Measurements from ENCODE around the gene TRIM16.
"Not testable (repeated sequence)": the region's sequence is repeated elsewhere in the genome, so short reads cannot be mapped to it uniquely, and the experiment has no call there.

Gene TRIM16

DNA sequence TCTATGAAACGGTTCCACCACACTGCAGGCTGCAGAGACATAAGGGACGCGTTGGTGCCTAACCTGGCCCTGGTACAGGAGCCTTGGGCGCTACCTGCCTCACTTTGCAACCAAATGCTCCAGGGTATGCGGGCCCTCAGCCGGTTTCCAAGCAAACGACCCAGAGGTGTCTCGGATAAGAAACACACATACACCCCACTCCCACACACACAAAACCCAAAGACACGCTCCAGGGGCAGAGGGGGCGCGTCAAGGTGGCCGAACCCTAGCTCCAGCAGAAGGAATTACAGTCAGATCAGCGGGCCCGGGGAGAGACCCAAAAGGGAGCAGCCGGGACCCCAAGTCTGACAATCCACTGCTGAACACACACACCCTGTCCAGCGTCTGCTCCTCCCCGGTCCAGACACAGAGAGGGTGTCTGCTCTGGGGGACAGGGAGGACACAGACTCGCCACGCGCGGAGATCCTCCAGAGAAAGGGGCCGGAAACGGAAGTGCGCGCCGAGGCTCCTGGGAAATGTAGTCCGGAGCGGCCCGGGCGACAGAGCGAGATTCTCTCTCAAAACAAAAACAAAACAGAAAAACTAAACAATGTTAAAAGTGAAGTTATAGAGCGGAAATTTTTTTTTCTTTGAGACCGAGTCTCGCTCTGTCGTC is at the start of gene TRIM16:
TSS of gene TRIM16 (minus strand) at position 488 of the 655 bp plus-strand sequence. CDS start 32,702 bp downstream, outside the sequence.
- in situ Hi-C loops (cut with MboI; ENCODE audit: low sequenced_read_pairs) = not testable (repeated sequence)

DNA sequence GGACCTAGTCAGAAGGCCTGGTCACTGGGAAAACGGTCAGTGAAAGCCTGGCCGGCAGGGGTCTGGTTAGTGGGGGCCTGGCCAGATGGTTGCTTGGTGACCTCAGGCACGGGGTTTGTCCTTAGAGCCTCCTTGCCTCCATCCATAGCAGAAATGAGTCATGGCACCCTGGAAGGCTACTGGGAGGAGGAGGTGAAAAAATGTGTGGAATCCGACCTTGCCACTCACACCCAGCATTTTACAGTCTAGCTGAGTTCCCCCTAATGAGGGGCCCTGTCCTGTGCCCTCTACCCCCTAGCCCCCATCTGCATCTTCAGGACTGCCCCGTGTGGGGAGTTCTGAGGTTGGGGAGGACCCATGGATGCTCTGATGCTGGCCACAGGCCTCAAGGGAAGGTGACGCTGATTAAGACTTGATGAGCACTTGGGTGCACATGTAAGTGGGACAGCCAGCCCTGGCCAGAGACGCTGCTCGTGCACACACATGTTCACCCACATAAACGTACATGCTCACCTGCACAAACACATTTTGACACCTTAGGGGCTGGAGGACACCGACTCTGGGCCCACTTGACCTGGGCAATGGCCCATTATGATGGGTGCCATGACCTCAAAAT is 49.2 kb upstream of the TRIM16 start:
- in situ Hi-C loops (cut with MboI; ENCODE audit: low sequenced_read_pairs) = not testable (repeated sequence)

DNA sequence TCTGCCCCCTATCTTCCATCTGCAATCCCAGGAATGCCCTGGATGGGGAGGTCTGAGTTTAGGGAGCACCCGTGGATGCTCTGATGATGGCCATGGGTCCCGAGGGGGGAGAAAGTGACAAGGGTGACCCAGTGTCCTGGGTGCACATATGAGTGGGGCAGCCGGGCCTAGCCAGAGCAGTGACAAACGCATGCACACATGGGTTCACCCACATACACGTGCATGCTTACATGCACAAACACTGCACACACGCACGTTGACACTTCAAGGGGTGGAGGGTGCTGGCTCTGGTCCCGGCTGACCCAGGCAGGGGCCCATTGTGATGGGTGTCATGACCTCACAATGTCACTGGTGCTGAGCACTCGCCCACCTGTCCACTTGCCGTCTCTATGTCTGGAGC is 47.8 kb upstream of the TRIM16 start, which contains the start of gene TBC1D26:
TSS of gene TBC1D26 (plus strand) at position 384 of the 400 bp plus-strand sequence. CDS start 3,066 bp downstream, outside the sequence.
- in situ Hi-C loops (cut with MboI; ENCODE audit: low sequenced_read_pairs) = not testable (repeated sequence)

DNA sequence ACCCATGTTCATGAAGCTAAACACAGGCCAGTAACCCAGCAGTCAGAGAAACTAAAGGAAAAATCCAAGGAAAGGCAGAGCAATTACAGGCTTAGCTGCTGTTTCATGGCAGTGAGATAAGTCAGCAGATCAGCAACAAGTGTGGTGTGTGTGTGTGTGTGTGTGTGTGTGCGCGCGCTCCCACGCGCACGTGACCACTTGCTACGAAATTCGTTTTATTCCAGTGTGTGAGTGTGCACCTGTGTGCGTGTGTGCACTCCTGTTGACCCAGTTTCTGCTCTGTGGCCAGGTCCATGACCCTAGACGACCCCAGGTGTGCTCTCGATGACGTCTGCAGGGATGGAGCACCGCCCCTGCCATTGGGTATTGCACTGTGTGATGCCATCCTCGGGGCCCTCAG is 46.4 kb upstream of the TRIM16 start:
- in situ Hi-C loops (cut with MboI; ENCODE audit: low sequenced_read_pairs) = not testable (repeated sequence)

DNA sequence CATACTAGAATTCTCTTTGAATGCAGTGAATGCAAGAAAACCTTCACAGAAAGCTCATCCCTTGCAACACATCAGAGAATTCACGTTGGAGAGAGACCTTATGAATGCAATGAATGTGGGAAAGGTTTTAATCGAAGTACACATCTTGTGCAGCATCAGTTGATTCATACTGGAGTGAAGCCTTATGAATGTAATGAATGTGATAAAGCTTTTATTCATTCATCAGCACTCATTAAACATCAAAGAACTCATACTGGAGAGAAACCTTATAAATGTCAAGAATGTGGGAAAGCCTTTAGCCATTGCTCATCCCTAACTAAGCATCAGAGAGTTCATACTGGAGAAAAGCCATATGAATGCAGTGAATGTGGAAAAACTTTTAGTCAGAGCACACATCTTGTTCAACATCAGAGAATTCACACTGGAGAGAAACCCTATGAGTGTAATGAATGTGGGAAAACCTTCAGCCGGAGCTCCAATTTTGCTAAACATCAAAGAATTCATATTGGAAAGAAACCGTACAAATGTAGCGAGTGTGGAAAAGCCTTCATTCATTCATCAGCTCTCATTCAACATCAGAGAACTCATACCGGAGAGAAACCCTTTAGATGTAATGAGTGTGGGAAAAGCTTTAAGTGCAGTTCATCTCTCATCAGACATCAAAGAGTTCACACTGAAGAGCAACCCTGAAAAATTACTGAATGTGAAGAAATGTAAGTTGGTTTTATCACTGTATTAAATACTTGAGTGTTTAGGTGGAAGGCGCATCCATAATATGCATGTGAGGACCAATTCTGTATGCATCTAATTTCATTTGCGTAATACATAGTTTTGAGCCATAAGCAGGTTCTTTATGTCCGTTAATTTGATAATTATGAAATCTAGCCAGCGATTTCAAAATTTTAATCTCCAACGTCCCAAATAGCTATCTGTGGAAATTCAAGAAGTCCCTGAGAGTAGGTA is 32.8 kb upstream of the TRIM16 start:
- in situ Hi-C loops (cut with MboI; ENCODE audit: low sequenced_read_pairs) = not testable (repeated sequence)

DNA sequence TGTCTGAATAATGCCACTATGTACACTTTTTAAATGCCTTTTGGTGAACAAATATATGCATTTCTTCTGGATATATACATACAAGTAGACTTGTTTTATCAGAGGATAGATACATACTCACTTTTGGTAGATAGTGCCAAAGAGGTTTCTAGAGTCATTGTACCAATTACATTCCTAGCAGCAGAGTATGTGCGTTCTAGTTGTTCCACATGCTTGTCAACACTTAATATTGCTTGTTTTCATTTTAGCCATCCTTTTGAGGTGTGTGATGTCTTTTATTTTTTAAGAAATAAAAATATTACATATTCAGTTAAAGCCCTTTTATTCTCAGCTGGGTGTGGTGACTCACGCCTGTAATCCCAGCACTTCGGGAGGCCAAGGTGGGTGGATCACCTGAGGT is 24.8 kb upstream of the TRIM16 start:
- in situ Hi-C loops (cut with MboI; ENCODE audit: low sequenced_read_pairs) = not testable (repeated sequence)

DNA sequence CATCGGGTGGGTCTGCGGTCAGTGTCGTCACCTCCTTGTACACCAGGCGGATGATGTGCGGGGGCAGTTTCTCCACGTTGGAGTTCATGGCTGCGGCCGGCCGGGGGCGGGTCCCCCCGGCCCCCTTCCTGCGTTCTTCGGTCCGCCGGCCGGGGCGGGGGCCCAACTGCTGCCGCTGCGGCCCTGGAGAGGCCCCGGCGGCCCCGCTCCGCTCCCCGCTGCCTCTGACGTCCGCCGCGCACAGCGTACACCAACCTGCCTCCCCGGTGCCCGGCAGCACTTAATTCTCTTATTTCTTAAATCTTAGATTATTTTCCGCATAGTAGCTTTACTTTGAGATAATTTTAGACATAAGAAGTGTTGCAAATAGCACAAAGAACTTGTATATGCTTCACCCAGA is 20.7 kb upstream of the TRIM16 start:
- in situ Hi-C loops (cut with MboI; ENCODE audit: low sequenced_read_pairs) = not testable (repeated sequence)

DNA sequence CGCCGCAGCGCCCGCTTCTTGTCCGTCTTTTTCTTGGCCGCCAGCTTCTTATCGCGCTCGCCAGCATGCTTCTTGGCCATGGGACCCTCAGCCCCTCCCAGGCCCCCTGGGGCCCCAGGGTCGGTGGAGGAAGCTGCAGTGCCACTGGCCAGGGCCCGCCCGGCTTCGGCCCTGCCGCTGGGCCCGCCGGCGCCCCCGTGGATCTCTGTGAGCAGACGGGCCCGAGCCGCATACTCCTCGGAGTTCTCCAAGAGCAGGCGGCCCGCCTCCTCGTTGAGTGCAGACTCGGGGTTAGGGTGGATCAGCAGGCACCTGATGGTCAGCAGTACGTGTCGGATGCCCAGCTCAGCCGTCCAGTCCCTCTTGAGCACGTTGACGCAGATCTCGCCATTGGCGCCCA is 20.1 kb upstream of the TRIM16 start:
- in situ Hi-C loops (cut with MboI; ENCODE audit: low sequenced_read_pairs) = not testable (repeated sequence)

DNA sequence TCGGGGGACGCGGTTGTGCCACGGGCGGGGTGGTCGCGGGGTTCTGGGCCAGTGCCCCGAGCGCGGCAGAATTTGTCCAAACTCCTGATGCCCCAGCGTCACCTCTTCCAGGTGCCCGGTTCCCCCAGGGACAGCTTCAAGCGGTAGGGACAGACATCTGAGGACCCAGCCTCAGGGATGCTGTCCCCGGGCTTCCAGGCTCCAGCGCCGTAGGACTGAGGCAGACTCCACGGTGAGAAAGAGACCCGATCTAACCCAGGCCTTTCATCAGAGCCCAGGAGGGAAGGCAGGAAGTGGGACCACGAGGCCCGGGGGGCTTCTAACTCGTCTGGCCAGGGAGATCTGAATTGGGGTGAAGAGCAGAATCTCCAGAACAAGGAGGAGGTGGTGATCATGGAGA is 15.8 kb upstream of the TRIM16 start:
- in situ Hi-C loops (cut with MboI; ENCODE audit: low sequenced_read_pairs) = not testable (repeated sequence)

DNA sequence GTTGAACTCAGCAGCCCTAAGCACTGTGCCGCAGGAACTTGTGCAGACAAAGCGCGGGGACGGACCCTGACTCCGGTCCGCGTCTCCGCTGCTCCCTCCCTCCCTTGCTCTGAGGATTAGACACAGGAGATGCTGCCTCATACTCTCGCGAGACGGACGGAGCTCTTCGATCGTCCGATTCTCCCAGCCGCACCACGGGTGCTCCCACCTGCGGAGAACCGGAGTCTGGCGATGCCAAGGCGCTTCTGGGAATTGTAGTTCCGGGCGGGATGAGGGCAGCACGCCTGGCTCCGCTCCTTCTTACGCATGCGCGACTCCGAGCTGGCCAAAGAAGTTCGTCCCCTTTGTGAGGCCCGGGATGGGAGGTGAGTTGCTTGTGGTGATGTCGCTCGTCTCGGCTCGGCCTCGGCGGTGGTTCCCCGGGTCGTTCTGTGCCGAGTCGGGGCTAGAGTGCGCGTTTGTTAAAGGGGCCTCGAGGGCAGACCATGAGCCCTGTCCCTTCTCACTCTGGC is 15.4 kb upstream of the TRIM16 start, which contains the start of gene ZNF286A:
TSS of gene ZNF286A (plus strand) at position 340 of the 512 bp plus-strand sequence. CDS start 578 bp downstream, outside the sequence.
- in situ Hi-C loops (cut with MboI; ENCODE audit: low sequenced_read_pairs) = not testable (repeated sequence)

DNA sequence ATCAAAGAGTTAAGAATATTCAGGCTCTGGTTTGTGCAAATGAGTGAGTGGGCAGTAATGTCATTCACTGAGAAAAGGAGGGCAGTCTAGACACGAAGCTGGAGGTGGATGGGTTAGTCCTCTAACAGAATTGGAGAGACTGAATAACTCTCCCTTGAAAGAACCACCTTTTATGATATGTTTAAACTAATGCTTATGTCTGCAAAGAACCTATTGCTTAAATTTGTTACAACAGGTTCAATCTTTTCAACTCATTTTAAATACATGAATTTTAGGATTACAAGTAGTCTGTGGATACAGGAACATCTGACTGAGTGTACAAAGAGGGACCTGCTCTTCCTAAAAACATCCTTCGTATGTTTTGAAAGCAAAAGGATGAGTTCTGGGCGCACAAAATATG is 14.9 kb upstream of the TRIM16 start:
- in situ Hi-C loops (cut with MboI; ENCODE audit: low sequenced_read_pairs) = not testable (repeated sequence)

DNA sequence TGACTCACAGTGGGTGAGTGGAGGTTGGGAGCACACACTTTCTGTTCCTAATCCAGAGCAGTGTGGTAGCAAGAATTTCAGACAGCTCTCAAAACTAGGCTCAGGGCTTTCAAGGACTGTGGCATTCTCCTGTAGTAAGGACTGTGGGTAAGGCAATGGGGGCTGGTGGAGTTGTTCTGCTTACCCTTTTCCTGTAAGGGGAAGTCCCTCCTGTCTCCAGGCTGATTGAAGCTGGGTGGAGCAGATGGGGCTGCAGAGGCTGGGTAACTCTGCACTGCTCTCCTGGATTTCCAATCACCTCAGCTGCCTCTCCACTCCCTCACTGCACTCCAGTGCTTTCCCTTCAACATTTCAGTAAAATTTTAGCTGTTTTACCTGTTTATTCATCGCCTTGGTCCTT is 3.4 kb upstream of the TRIM16 start:
- in situ Hi-C loops (cut with MboI; ENCODE audit: low sequenced_read_pairs) = not testable (repeated sequence)

DNA sequence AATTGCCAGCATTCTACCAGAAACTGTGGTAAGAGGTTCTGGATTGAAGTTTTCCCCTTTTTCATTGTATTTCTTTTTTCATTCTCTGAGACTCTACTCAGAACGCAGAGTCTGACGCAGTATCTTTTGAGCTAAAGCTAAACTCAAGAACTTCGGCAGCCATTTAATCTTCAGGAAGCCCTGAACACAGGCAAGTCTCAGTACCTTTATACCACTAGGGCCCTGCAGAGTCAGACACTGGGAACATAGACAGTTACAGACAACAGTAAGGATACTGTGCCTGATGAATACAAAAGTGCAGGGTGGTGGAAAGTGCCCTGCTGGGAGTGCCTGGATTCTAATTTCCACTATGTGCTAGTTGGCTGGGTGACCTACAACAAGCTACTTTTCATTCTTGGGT is 976 bp downstream of the TRIM16 start:
- in situ Hi-C loops (cut with MboI; ENCODE audit: low sequenced_read_pairs) = not testable (repeated sequence)

DNA sequence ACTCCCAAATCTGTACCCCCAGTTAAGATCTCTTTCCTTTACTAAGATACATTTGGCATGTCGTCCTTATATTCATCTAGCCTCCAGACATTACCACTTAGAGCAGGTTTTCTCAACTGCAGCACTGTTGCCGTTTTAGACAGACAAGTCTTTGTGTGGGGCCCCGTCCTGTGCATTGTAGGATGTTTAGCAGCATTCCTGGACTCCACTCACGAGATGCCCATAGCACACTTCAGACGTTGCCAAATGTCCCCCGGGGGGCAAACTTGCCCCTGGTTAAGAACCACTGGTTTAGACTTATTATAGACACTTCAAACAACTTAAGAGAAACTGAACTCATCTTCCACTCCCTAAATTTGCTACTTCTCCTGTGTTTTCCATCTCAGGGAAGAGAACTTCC is 8.1 kb downstream of the TRIM16 start:
- in situ Hi-C loops (cut with MboI; ENCODE audit: low sequenced_read_pairs) = not testable (repeated sequence)

DNA sequence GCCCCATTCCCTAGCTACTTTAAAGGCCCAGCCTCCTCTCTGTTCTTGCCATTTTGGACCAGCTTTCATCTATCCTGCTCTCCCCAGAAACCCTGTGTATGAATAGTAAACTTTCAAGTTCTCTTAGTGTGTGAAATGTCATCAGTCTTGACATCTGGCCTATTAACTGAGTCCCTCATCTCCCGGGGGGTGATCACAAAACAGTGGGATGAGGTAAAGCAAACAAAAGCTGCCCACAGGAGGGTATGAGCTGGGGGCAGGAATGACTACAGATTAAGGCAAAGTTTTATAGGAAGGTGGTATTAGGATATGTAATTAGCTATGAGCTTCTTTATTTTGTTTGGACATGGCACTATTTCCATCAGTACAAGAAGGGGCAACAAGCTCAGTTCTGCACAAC is 9.5 kb downstream of the TRIM16 start:
- in situ Hi-C loops (cut with MboI; ENCODE audit: low sequenced_read_pairs) = not testable (repeated sequence)

DNA sequence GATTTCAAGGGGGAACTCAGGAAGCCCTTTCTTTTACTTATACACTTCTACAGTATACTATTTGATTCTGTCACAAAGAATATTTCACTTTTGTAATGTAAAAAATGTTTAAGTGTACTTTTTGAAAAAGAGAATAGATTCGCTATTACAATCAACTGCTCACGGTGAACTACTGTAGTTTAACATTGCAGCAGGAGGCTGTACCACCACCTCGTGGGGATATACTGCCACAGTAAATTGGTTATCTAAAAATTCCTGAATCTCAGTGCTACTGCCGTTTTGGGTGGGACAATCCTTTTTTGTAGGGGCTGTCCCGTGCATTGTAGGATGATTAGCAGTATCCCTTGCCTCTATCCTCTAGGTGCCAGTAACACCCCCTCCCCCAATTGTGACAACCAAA is 14.6 kb downstream of the TRIM16 start:
- in situ Hi-C loops (cut with MboI; ENCODE audit: low sequenced_read_pairs) = not testable (repeated sequence)

DNA sequence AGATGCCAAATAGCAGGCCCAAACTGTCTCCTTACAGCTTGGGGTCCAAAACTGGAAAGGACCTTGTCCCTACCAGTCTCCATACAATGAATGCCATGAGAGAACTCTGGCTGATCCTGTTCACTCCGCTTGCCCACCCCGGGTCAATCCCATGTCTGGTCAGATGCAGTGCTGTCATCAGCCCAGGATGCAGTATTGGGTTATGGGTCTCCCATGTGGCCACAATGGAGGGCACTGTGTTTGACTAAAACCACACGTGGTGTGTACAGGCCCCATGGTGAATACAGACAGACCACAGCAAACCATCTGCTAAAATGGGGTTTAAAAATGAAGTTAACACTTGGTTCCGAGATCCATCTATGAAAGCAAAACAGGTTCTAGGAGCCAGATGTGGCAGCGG is 20.4 kb downstream of the TRIM16 start:
- in situ Hi-C loops (cut with MboI; ENCODE audit: low sequenced_read_pairs) = no loop called here

DNA sequence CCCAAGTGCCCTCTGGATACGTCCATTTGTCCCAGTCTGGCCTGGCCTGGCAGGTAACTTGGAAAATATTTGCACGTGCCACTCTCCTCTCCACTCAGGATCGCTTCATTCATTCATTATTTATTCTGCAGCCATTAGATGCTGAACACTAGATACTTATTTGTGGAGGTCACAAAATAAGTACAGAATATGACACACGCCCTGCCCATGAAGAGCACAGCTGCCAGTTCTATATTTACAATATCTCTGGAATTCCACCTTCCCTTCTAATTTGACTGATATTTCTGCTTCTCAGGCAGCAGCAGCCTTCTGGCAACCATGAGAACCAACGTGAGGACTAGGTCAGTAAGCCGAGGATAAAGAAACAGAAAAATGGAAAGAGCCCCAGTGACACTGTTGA is 20.9 kb downstream of the TRIM16 start:
- in situ Hi-C loops (cut with MboI; ENCODE audit: low sequenced_read_pairs) = no loop called here

DNA sequence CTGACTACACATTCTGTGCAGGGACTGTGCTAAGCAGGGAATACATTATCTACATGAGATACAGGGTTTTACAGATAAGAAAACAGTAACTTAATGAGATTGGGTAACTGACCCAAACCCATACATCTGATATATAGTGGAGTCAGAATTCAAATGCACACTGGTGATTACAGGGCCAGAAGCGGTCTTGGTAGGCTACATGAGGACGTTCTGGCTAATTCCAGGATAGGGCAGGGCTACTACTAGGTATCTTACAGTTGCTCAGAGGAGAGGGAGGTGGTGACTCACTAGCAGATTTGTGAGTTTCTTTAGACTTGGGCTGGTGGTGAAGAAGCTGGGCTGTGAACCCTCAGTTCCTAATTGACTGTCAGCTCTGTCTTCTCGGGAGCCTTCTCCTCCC is 21.4 kb downstream of the TRIM16 start:
- in situ Hi-C loops (cut with MboI; ENCODE audit: low sequenced_read_pairs) = no loop called here

DNA sequence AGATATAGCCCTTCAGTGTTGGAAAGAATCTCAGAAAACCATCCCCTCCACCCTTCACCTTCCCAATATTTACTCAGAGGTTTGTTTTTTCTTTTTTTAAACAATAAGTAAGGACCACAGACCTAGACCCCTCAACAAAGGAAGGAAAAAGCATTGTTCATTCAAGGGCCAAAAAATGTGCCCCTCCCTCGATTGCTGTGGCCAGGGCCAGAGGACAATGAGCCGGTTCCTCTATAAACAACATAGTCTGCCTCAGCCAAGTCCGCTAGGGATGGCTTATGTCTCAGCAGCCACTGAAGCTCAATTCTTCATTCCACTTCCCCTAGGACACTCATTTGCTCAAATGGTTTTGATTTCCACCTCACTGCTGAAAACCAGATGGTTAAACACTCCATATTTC is 24.0 kb downstream of the TRIM16 start:
- in situ Hi-C loops (cut with MboI; ENCODE audit: low sequenced_read_pairs) = no loop called here

DNA sequence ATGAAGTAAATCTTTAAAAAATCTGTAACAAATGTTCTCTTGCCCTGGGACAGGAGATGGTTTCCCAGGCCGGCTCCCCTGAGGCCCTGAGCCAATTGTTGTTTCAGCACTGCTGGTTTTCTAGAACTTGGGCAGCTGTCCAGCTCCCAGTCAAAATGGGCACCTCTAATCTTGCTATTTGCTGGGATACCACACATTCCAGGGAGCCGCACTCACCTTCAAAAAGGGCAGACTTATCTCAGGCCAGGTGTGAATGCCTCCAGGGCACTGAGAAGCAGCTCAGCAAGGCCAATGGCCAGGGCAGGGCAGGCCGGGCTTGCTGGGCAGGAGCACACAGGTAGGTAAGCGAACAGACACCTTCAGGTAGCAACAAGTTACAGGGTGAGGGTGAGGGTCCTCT is 24.4 kb downstream of the TRIM16 start:
- in situ Hi-C loops (cut with MboI; ENCODE audit: low sequenced_read_pairs) = no loop called here
